Omental fat pad (tissue), 4 donors: Measurements from ENCODE around the gene RPL35. TPM values are rescaled to one million over a fixed set of nuclear protein-coding genes. Genes with fewer than 3 reads are reported as not detected.

Experiments used
- ATAC-seq: fragments of 150-250 bp; one replicate; pipeline ENCODE4 v1.9.1; 2016; ENCODE audit warnings: mild to moderate bottlenecking, moderate library complexity; ENCODE audit not compliant: low FRiP score
- DNase-seq: peaks from one replicate; pipeline ENCODE4 v3.0.0-alpha.2; 2019; ENCODE audit warnings: low spot score
- total RNA-seq, 4 donors: library from RNA; depleted of rRNA; stranded (reverse); fragments of >200 nt; gene quantifications; one replicate each; pipeline ENCODE4 v1.1.0, GENCODE V29; 2016
- TF ChIP-seq, protein P1 (sequence below), 3 donors: fragments of 450-650 bp; IDR thresholded peaks; one replicate each; pipeline ENCODE4 v1.5.1; 2016 to 2017; ENCODE audit warnings: antibody characterized with exemption in 3 of 3, mild to moderate bottlenecking in 3 of 3, moderate library complexity in 2 of 3

Gene RPL35
- total RNA-seq, 4 donors from 2014 or later = 1,657 to 2,235 (median 2,199) TPM

DNA sequence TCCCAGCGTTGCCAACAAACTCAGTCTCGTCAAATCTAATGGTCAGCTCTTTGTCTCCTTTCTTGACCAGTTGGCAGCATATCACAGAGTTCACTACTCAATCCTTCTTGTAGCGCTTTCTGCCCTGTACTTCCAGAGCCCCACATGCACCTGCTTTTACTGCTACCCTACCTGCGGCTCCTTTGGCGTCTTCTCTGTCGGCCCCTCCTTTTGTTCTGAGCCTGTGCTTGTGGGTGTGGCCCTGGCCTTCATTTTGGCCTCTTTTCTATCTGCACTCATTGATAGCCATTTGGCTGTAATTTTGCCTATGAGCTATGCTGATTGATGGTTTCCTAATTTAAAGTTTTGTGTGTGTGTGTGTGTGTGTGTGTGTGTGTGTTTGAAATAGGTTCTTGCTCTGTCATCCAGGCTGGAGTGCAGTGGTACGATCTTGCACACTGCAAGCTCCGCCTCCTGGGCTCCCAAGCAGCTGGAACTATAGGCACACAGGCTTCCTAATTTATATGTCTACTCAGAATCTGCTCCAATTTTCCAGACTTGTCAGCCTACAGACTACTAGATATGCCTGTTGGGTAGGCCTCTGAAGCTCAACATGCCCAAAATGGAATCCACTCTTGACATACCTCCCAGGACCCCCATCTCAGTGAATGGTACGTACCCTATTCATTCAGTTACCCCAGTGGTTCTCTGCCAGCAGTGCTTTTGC, 32.4 kb upstream of the RPL35 start:
- ATAC-seq (no peak), DNase-seq (no peak)
- TF ChIP-seq, protein P1, sequence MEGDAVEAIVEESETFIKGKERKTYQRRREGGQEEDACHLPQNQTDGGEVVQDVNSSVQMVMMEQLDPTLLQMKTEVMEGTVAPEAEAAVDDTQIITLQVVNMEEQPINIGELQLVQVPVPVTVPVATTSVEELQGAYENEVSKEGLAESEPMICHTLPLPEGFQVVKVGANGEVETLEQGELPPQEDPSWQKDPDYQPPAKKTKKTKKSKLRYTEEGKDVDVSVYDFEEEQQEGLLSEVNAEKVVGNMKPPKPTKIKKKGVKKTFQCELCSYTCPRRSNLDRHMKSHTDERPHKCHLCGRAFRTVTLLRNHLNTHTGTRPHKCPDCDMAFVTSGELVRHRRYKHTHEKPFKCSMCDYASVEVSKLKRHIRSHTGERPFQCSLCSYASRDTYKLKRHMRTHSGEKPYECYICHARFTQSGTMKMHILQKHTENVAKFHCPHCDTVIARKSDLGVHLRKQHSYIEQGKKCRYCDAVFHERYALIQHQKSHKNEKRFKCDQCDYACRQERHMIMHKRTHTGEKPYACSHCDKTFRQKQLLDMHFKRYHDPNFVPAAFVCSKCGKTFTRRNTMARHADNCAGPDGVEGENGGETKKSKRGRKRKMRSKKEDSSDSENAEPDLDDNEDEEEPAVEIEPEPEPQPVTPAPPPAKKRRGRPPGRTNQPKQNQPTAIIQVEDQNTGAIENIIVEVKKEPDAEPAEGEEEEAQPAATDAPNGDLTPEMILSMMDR (IDR thresholded peaks at IDR 0.05) = no peak

DNA sequence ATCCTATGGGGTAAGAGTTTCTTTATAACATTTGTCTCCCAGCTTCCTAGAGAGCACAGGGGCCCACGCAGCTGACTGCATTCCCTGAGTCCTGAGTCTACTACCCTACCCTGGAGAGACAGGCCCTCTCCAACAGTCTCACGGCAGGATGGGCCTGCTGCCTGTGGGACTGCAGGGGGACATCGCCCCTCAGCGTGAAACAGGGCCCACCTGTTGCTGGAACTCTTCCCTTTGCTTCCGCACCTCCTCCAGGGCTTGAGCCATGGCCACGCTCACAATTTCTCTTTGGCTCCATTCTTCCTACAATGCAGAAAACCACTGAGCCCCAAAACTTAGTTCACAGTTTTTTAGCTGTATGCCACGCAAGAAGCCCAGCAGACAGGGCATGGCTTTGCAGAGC, 28.4 kb upstream of the RPL35 start:
- ATAC-seq (no peak), DNase-seq (no peak)
- TF ChIP-seq, protein P1 (IDR thresholded peaks at IDR 0.05) = no peak

DNA sequence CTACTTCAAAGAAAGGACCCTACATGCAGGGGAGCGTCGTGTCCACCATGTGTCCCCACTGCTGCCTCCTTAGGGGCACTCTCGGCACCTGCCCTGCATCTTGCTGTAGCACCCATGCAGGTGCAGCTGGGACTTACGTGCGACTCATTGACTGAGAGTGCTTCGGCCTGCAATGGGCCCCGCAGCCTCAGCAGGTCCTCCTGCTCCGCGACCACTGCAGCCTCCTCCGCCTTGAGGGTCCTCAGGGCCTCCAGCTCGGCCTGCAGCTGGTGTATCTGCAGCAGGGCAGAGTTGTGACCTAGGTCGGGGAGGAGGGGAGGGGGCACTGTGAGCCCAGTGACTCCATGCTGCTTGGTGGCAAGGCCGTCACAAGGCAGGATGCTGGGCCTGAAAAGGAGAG, 27.2 kb upstream of the RPL35 start:
- ATAC-seq (no peak), DNase-seq (no peak)
- TF ChIP-seq, protein P1 (IDR thresholded peaks at IDR 0.05) = no peak

DNA sequence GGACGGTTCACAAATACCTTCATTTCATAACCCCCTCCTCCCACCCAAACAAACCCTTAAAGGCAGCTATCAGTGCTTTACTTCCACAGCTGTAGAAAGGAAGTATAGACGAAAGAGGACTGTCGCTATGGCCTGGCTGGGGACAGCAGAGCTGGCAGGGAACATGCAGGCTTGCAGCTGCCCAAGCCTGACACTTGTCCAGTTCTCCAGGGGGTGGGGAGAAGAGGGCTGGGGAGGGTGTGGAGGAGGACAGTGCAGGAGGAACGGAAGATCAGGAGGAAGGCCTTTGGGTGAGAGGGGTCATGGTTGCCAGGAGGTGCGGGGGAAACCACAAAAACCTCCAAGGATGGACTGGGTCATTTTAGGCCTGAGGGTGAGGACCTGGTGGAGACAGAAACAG, 26.1 kb upstream of the RPL35 start:
- ATAC-seq = no peak
- TF ChIP-seq, protein P1 (IDR thresholded peaks at IDR 0.05) = no peak
- DNase-seq = no peak

DNA sequence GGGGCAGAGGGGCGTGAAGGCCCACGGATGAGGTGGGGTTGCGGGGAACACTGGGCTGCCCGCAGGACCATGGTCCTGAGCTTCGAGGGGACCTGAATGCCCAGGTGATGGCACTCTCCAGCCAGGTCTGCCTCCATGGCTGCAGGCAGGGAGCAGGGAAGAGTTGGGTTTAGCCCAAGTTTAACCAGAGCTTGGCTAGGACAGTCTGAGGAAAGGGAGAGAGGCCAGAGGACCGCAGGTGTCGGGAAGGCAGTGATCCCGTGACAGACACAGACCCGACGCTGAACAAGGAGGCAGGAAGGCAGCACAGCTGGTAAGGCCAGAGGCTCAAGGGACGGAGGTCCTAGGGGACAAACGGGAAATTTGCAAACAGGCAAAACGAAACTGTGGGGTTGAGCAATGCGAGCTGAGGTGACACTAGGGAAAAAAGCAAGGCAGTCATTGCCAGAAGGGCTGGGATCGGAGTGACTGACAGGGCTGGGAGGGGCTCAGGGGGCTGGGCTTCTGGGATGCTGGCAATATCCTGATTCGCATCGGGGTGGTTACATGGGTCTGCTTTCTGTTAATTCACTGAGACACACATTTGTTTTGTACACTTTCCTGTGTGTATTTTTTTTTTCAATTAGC, 25.2 kb upstream of the RPL35 start:
- TF ChIP-seq, protein P1 (IDR thresholded peaks at IDR 0.05) = no peak
- no peak for DNase-seq
- no peak for ATAC-seq

DNA sequence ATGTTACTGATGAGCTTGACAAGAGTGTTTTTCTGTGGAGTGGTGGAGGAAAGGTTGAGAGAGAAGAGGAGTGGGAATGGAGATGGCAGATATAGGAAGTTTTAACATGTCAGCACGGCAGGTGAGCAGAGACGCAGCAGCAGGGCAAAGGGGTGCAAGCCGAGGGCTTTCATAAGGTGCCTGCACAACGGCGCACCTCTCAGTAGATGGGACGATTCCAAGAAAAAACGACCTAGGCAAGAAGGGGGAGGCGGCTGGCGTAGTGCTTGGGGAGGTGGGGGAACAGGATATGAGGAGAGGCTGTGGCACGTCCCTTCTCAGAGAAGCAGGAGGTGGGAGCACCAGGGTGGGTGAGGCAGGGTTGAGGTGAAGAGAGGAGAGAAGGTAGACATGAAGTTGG, 24.7 kb upstream of the RPL35 start:
- ATAC-seq (no peak), DNase-seq (no peak)
- TF ChIP-seq, protein P1 (IDR thresholded peaks at IDR 0.05) = no peak

DNA sequence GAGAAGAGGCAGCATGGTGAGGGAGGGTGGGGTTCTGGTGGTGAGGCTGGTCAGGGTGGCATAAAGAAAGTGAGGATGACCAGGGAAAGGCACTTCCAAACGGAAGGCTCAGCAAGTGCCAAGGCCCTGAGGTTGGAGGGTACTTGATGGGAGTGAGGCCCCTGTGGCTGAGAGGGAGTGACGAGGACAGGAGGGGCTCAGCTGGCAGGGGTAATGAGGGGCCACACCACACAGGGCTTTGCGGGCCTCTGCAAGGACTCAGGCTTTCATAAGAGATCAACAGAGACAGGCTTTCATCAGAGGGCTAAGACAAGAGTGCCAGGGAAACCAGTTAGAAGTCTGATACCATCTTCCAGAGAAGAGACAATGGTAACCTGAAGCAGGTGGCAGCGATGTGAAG, 23.8 kb upstream of the RPL35 start:
- ATAC-seq (no peak), DNase-seq (no peak)
- TF ChIP-seq, protein P1 (IDR thresholded peaks at IDR 0.05) = no peak
